ENCODE measurements around the gene SUZ12.
"Not testable (repeated sequence)": the region's sequence is repeated elsewhere in the genome, so short reads cannot be mapped to it uniquely, and the experiment has no call there.

DNA sequence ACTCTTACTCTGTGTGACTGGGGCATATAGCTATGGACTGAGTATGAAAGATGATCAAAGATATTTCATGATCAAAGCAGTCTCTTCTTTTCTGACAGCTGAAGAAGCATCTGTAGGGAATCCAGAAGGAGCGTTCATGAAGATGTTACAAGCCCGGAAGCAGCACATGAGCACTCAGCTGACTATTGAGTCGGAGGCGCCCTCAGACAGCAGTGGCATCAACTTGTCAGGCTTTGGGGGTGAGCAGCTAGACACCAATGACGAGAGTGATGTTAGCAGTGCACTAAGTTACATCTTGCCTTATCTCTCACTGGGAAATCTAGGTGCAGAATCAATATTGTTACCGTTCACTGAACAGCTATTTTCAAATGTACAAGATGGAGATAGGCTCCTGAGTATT, 110.9 kb downstream of the SUZ12 start:
- TF ChIP-seq EZH2 (IDR thresholded peaks at IDR 0.05; ENCODE audit: low read depth, unreplicated experiment); POLR2AphosphoS5 (IDR thresholded peaks at IDR 0.05; ENCODE audit: low read depth); JUNB (IDR thresholded peaks at IDR 0.05; ENCODE audit: unreplicated experiment); CREB1 (CRISPR knock-in tag; IDR thresholded peaks at IDR 0.05; ENCODE audit: low read depth); EZH2phosphoT487 (IDR thresholded peaks at IDR 0.05; ENCODE audit: unreplicated experiment); ZNF331 (CRISPR knock-in tag; IDR thresholded peaks at IDR 0.05; ENCODE audit: low read depth); STAT1 (IDR thresholded peaks at IDR 0.05; ENCODE audit: unreplicated experiment); ZNF114 (CRISPR knock-in tag; IDR thresholded peaks at IDR 0.05); NANOG (IDR thresholded peaks at IDR 0.05; ENCODE audit: borderline replicate concordance): not testable (repeated sequence)
- TF ChIP-seq, protein P1, sequence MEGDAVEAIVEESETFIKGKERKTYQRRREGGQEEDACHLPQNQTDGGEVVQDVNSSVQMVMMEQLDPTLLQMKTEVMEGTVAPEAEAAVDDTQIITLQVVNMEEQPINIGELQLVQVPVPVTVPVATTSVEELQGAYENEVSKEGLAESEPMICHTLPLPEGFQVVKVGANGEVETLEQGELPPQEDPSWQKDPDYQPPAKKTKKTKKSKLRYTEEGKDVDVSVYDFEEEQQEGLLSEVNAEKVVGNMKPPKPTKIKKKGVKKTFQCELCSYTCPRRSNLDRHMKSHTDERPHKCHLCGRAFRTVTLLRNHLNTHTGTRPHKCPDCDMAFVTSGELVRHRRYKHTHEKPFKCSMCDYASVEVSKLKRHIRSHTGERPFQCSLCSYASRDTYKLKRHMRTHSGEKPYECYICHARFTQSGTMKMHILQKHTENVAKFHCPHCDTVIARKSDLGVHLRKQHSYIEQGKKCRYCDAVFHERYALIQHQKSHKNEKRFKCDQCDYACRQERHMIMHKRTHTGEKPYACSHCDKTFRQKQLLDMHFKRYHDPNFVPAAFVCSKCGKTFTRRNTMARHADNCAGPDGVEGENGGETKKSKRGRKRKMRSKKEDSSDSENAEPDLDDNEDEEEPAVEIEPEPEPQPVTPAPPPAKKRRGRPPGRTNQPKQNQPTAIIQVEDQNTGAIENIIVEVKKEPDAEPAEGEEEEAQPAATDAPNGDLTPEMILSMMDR (conservative IDR thresholded peaks at IDR 0.05; ENCODE audit: low read depth in 2 of 2): not testable (repeated sequence)
- TF ChIP-seq, protein P2, sequence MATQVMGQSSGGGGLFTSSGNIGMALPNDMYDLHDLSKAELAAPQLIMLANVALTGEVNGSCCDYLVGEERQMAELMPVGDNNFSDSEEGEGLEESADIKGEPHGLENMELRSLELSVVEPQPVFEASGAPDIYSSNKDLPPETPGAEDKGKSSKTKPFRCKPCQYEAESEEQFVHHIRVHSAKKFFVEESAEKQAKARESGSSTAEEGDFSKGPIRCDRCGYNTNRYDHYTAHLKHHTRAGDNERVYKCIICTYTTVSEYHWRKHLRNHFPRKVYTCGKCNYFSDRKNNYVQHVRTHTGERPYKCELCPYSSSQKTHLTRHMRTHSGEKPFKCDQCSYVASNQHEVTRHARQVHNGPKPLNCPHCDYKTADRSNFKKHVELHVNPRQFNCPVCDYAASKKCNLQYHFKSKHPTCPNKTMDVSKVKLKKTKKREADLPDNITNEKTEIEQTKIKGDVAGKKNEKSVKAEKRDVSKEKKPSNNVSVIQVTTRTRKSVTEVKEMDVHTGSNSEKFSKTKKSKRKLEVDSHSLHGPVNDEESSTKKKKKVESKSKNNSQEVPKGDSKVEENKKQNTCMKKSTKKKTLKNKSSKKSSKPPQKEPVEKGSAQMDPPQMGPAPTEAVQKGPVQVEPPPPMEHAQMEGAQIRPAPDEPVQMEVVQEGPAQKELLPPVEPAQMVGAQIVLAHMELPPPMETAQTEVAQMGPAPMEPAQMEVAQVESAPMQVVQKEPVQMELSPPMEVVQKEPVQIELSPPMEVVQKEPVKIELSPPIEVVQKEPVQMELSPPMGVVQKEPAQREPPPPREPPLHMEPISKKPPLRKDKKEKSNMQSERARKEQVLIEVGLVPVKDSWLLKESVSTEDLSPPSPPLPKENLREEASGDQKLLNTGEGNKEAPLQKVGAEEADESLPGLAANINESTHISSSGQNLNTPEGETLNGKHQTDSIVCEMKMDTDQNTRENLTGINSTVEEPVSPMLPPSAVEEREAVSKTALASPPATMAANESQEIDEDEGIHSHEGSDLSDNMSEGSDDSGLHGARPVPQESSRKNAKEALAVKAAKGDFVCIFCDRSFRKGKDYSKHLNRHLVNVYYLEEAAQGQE (IDR thresholded peaks at IDR 0.05; ENCODE audit: unreplicated experiment): not testable (repeated sequence)
- TF ChIP-seq, protein P3, sequence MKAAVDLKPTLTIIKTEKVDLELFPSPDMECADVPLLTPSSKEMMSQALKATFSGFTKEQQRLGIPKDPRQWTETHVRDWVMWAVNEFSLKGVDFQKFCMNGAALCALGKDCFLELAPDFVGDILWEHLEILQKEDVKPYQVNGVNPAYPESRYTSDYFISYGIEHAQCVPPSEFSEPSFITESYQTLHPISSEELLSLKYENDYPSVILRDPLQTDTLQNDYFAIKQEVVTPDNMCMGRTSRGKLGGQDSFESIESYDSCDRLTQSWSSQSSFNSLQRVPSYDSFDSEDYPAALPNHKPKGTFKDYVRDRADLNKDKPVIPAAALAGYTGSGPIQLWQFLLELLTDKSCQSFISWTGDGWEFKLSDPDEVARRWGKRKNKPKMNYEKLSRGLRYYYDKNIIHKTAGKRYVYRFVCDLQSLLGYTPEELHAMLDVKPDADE (IDR thresholded peaks at IDR 0.05): not testable (repeated sequence)
- TF ChIP-seq, protein P4, sequence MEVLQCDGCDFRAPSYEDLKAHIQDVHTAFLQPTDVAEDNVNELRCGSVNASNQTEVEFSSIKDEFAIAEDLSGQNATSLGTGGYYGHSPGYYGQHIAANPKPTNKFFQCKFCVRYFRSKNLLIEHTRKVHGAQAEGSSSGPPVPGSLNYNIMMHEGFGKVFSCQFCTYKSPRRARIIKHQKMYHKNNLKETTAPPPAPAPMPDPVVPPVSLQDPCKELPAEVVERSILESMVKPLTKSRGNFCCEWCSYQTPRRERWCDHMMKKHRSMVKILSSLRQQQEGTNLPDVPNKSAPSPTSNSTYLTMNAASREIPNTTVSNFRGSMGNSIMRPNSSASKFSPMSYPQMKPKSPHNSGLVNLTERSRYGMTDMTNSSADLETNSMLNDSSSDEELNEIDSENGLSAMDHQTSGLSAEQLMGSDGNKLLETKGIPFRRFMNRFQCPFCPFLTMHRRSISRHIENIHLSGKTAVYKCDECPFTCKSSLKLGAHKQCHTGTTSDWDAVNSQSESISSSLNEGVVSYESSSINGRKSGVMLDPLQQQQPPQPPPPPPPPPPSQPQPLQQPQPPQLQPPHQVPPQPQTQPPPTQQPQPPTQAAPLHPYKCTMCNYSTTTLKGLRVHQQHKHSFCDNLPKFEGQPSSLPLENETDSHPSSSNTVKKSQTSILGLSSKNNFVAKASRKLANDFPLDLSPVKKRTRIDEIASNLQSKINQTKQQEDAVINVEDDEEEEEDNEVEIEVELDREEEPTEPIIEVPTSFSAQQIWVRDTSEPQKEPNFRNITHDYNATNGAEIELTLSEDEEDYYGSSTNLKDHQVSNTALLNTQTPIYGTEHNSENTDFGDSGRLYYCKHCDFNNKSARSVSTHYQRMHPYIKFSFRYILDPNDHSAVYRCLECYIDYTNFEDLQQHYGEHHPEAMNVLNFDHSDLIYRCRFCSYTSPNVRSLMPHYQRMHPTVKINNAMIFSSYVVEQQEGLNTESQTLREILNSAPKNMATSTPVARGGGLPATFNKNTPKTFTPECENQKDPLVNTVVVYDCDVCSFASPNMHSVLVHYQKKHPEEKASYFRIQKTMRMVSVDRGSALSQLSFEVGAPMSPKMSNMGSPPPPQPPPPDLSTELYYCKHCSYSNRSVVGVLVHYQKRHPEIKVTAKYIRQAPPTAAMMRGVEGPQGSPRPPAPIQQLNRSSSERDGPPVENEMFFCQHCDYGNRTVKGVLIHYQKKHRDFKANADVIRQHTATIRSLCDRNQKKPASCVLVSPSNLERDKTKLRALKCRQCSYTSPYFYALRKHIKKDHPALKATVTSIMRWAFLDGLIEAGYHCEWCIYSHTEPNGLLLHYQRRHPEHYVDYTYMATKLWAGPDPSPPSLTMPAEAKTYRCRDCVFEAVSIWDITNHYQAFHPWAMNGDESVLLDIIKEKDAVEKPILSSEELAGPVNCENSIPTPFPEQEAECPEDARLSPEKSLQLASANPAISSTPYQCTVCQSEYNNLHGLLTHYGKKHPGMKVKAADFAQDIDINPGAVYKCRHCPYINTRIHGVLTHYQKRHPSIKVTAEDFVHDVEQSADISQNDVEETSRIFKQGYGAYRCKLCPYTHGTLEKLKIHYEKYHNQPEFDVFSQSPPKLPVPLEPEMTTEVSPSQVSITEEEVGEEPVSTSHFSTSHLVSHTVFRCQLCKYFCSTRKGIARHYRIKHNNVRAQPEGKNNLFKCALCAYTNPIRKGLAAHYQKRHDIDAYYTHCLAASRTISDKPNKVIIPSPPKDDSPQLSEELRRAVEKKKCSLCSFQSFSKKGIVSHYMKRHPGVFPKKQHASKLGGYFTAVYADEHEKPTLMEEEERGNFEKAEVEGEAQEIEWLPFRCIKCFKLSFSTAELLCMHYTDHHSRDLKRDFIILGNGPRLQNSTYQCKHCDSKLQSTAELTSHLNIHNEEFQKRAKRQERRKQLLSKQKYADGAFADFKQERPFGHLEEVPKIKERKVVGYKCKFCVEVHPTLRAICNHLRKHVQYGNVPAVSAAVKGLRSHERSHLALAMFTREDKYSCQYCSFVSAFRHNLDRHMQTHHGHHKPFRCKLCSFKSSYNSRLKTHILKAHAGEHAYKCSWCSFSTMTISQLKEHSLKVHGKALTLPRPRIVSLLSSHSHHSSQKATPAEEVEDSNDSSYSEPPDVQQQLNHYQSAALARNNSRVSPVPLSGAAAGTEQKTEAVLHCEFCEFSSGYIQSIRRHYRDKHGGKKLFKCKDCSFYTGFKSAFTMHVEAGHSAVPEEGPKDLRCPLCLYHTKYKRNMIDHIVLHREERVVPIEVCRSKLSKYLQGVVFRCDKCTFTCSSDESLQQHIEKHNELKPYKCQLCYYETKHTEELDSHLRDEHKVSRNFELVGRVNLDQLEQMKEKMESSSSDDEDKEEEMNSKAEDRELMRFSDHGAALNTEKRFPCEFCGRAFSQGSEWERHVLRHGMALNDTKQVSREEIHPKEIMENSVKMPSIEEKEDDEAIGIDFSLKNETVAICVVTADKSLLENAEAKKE (CRISPR knock-in tag; IDR thresholded peaks at IDR 0.05): not testable (repeated sequence)
